ENCODE measurements around the gene SLC35E4.

GRCh38 chr22:30689622-30690021, 54.0 kb downstream of the SLC35E4 start:
- TF ChIP-seq YY1 (IDR thresholded peaks at IDR 0.05; ENCODE audit: low read depth) = no peak
- no peak for TF ChIP-seq MAX (IDR thresholded peaks at IDR 0.05)
